GM12873 (cell line): Measurements from ENCODE around the gene UGDH.

ENCODE experiments used
- CTCF ChIP-seq: IDR thresholded peaks from 2 replicates; pipeline ENCODE4 v1.5.1; 2012; ENCODE audit warnings: low read depth, mild to moderate bottlenecking, moderate library complexity, low read length, control low read depth; ENCODE audit not compliant: insufficient read depth; ENCODE audit errors: missing control alignments

Gene UGDH

GRCh38 chr4:39495446-39496213, 31.6 kb downstream of the UGDH start:
- no peak for TF ChIP-seq CTCF

DNA sequence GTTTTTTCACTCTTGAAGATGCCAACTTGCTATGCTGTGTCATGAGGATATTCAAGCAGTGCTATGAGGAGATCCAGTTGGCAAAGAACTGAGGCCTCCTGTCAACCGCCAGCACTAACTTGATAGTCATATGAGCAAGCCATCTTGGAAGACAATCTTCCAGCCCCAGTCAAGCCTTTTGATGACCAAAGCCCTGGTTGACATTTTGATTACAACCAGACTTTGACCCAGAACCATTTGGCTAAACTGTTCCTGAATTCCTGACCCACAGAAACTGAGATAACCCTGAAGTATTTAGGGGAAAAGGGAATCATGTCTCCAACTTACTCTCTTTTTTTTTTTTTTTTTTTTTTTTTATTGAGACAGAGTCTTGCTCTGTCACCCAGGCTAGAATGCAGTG, 32.9 kb downstream of the UGDH start:
- TF ChIP-seq CTCF, result no peak

- TF ChIP-seq CTCF, result no peak
These were observed 36.9 kb downstream of the UGDH start for GRCh38 chr4:39490322-39490721.

DNA sequence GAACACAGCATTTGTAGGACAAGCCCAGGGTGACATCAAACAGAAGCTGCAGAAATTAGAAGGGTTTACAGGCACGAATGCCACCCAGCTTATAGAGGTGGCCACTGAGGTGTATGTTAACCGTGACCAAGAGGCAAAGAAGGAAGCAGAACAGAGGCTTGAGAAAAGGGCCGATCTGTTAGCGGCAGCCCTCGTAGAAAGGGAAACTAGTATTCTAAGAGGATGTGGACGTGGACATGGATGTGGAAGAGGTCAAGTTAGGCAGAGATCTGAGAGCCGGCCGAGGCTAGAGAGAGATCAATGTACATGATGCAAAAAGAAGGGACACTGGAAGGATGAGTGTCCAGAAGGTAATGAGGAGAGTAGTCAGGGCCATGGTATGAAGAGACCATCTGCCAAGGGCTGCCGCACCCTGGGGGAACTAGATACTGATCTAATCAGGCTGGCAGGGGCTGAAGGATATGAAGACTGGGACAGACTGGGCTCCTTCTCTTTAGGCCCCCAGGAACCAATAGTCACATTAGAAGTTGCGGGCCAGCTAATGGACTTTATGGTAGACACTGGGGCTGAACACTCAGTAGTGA, 40.9 kb downstream of the UGDH start:
- no peak for TF ChIP-seq CTCF

DNA sequence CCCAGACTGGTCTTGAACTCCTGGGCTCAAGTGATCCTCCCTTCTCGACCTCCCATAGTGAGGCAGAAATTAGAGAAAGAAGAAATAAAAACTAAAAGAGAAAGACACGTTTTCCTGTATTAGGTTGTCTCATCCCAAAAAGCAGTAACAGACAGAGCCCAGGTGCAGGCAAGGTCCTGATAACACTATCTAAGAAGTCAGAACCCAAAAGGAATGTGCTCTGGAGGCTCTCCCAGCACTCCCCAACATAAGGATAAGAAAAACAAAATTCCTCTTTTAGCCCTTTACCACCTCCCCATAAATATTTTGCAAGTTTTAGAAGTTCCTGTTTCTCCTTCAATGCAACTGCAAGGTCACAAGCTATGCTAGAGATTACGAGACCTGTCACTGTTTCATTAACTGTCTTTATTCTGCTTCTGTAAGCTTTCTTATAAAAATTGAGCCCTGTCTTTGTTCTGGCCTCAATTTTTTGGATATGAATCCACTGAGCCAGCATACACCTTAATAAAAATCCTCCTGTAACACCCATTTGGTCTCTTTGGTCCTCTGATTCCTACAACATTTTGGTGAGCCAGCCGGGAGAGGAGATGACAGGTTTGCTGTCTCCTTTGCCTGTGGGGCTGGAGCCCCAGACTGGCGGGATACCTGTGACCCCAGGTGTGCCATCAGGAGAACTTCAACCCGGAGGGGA, 42.5 kb downstream of the UGDH start:
- no peak for TF ChIP-seq CTCF

GRCh38 chr4:39480902-39481695, 46.1 kb downstream of the UGDH start:
- TF ChIP-seq CTCF, result no peak

DNA sequence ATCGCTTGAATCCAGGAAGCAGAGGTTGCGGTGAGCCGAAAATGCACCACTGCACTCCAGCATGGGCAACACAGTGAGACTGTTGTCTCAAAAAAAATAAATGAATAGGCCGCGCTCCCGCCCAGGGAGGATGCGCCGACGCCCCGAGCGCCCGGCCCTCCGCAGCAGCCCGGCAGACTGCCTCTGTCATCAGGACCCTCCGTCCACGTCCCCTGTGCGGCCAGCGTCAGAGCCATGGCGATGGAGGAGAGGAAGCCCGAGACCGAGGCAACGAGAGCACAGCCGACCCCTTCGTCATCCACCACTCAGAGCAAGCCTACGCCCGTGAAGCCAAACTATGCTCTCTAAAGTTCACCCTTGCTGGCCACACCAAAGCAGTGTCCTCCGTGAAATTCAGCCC, 47.0 kb downstream of the UGDH start:
- no peak for TF ChIP-seq CTCF
